A673 (cell line): Measurements from ENCODE around the gene JAML. TPM values are rescaled to one million over a fixed set of nuclear protein-coding genes. Genes with fewer than 3 reads are reported as not detected.

Experiments used
- BruUV-seq: library from RNA; stranded (reverse); fragments of 400-500 nt; replicated peaks from 2 replicates; lab custom pipeline; 2021; lab: Mats Ljungman, UMichigan
- CTCF ChIA-PET: fragments of 300-600 bp; sonication (Branson Sonifier 250); formaldehyde crosslinking; loops from one replicate; lab custom pipeline; 2022; ENCODE audit warnings: antibody characterized with exemption; lab: Charles Lee
- POLR2A ChIA-PET: fragments of 300-600 bp; sonication (Branson Sonifier 250); formaldehyde crosslinking; loops from one replicate; lab custom pipeline; 2022; ENCODE audit warnings: antibody characterized with exemption; ENCODE audit not compliant: low non-redundant PET; lab: Charles Lee
- DNase-seq: peaks from one replicate; pipeline ENCODE4 v3.0.0-alpha.2; 2015; ENCODE audit warnings: low spot score
- H3K27ac ChIP-seq: fragments of 200-600 bp; sonication (generic); 2 replicates; pipeline ENCODE4 v1.5.1; 2016; ENCODE audit warnings: mixed run types, low read depth, mild to moderate bottlenecking, mixed read lengths, antibody characterized with exemption, low read length; ENCODE audit not compliant: poor library complexity, severe bottlenecking
- H3K27me3 ChIP-seq: fragments of 200-600 bp; sonication (generic); replicated peaks from 2 replicates; pipeline ENCODE4 v1.6.1; 2017; ENCODE audit warnings: mixed run types, low read depth, mild to moderate bottlenecking, mixed read lengths, antibody characterized with exemption, low read length; ENCODE audit not compliant: insufficient read depth, poor library complexity
- H3K36me3 ChIP-seq: fragments of 200-600 bp; sonication (generic); 2 replicates; pipeline ENCODE4 v1.6.1; 2016; ENCODE audit warnings: mixed run types, mild to moderate bottlenecking, mixed read lengths, antibody characterized with exemption, low read length; ENCODE audit not compliant: insufficient read depth, poor library complexity, severe bottlenecking
- H3K4me1 ChIP-seq: fragments of 200-600 bp; sonication (generic); 2 replicates; pipeline ENCODE4 v1.6.1; 2017; ENCODE audit warnings: mixed run types, mild to moderate bottlenecking, mixed read lengths, antibody characterized with exemption, low read length; ENCODE audit not compliant: insufficient read depth, poor library complexity, severe bottlenecking
- H3K4me3 ChIP-seq: fragments of 200-600 bp; sonication (generic); 2 replicates; pipeline ENCODE4 v1.5.1; 2016; ENCODE audit warnings: low read depth, mixed run types, mild to moderate bottlenecking, mixed read lengths, low read length; ENCODE audit not compliant: poor library complexity, severe bottlenecking
- H3K9me3 ChIP-seq: fragments of 200-600 bp; sonication (generic); 2 replicates; pipeline ENCODE4 v1.6.1; 2016; ENCODE audit warnings: mixed run types, low read depth, mild to moderate bottlenecking, mixed read lengths, antibody characterized with exemption, low read length; ENCODE audit not compliant: poor library complexity, severe bottlenecking
- CTCF ChIP-seq: fragments of 300-800, 200-600 bp; sonication (generic); conservative IDR thresholded peaks from 2 replicates; pipeline ENCODE4 v1.5.1; 2017; ENCODE audit warnings: low read depth, mild to moderate bottlenecking, antibody characterized with exemption, low read length, moderate library complexity, mixed read lengths
- EZH2 ChIP-seq: fragments of 200-600 bp; sonication (generic); IDR thresholded peaks from 2 replicates; pipeline ENCODE4 v1.6.1; 2017; ENCODE audit warnings: borderline replicate concordance, low read depth, mild to moderate bottlenecking, mixed read lengths, antibody characterized with exemption, low read length; ENCODE audit not compliant: poor library complexity, severe bottlenecking
- intact Hi-C: fragments of 100-400 bp; cut with micrococcal nuclease; formaldehyde crosslinking; loops from one replicate; pipeline ENCODE4 v1.10.0; 2022; ENCODE audit not compliant: unreplicated experiment
- total RNA-seq: library from RNA; stranded (reverse); gene quantifications from 2 replicates; pipeline ENCODE4 v1.2.3, GENCODE V29; 2021

The JAML gene
- total RNA-seq, 1 experiment from 2014 or later = not detected

DNA sequence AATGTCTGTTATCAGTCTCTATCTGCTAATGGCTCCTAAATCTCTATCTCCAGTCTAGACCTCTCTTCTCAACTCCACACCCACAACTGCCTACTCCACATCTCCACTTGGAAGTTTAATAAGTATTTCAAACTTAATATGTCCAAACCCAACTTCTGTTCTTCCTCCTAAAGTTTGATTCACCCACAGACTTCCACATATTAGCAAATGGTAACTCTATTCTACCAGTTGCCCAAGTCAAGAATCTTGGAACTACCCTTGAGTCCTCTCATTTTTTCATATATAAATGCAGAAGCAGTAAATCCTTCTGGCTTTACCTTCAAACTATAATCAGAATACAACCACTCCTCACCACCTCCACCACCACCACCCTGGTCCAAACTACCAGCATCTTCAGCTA is 6.7 kb upstream of the JAML start:
- Histone ChIP-seq H3K36me3 (no peaks in the 10 kb centered on the region), H3K27ac (no peak overlapping the region), H3K4me1 (no peaks in the 10 kb centered on the region), H3K4me3 (no peak overlapping the region), H3K9me3 (no peaks in the 10 kb centered on the region), H3K27me3 (peaks cover 45% of the 10 kb centered on the region)
- POLR2A ChIA-PET = no interaction called here
- no peak for DNase-seq
- intact Hi-C loops = no loop called here
- TF ChIP-seq EZH2 = no peak
- TF ChIP-seq CTCF = no peak
- CTCF ChIA-PET = no interaction called here
- no TSS peak for BruUV-seq

DNA sequence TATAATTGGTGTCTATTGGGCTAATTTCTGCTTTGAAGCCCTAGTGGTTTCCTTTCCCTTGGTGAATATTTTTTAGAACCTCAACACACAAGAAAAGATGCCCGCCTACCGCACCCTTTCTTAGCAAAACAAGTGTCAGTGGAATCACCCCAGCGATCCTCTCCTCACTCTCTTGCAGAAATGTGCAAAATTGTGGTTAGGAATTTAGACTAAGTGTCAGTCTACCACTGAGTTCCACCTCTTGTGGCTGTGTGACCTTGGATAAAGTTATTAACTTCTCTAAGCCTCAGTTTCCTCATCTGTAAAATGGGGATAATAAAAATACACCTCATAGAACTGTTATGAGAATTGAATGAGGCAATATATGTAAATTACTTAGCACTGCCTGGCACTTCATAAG is 5.3 kb upstream of the JAML start:
- Histone ChIP-seq H3K27ac (no peak overlapping the region), H3K27me3 (peaks cover 40% of the 10 kb centered on the region), H3K4me3 (no peak overlapping the region), H3K9me3 (no peaks in the 10 kb centered on the region), H3K4me1 (no peaks in the 10 kb centered on the region), H3K36me3 (no peaks in the 10 kb centered on the region)
- no peak for DNase-seq
- CTCF ChIA-PET = no interaction called here
- POLR2A ChIA-PET = no interaction called here
- BruUV-seq = no TSS peak
- TF ChIP-seq CTCF = no peak
- no peak for TF ChIP-seq EZH2
- intact Hi-C loops = no loop called here

DNA sequence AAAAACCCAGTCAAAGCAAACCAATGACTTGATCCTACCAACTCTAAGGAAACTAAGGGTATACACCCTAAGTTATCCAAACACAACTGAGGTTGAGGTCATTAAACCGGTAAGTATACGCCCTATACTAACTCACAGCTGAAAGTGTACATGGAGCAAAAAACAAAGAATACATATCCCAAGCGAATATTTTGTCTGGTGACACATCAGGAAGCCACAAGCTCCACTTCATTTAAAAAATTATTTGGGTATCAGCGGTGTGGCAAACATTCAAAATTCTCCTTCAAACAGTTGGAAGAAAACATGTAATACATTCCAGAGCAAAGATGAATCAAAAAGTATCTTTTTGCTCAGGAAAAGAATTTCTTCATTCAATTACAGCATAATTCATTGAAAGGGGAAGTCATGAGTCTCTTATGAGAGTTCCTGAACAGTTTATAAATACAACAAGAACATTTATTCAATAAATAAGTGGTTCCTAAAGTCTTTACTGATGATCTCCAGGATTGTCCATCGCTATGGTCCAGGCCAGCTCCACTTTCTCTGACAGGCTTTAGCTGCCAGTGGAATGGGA is 4.5 kb upstream of the JAML start:
- Histone ChIP-seq H3K36me3 (no peaks in the 10 kb centered on the region), H3K9me3 (no peaks in the 10 kb centered on the region), H3K4me1 (no peaks in the 10 kb centered on the region), H3K27ac (no peak overlapping the region), H3K4me3 (no peak overlapping the region), H3K27me3 (peaks cover 40% of the 10 kb centered on the region)
- DNase-seq = no peak
- no peak for TF ChIP-seq EZH2
- TF ChIP-seq CTCF = no peak
- POLR2A ChIA-PET = no interaction called here
- intact Hi-C loops = no loop called here
- CTCF ChIA-PET = no interaction called here
- BruUV-seq = no TSS peak
